ENCODE data around the gene OPRL1.

The OPRL1 gene

GRCh38 chr20:64042054-64042781 is 37.7 kb upstream of the OPRL1 start:
- DNase-seq: no peak

DNA sequence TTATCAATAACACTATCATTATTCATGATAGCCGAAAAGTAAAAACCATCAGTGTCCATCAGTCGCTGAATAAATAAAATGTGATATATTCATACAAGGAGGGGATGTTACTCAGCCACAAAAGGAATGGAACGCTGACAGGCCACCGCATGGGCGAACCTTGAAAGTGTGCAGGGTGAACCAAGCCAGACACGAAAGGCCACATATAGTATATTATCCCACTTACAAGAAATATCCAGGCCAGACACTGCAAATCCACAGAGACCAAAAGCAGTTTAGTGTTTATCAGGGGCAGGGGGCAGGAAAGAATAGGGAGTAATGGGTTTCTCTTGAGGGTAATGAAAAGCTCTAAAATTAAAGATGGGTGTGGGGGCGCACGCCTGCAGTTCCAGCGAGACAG is 36.1 kb upstream of the OPRL1 start:
- DNase-seq: no peak

DNA sequence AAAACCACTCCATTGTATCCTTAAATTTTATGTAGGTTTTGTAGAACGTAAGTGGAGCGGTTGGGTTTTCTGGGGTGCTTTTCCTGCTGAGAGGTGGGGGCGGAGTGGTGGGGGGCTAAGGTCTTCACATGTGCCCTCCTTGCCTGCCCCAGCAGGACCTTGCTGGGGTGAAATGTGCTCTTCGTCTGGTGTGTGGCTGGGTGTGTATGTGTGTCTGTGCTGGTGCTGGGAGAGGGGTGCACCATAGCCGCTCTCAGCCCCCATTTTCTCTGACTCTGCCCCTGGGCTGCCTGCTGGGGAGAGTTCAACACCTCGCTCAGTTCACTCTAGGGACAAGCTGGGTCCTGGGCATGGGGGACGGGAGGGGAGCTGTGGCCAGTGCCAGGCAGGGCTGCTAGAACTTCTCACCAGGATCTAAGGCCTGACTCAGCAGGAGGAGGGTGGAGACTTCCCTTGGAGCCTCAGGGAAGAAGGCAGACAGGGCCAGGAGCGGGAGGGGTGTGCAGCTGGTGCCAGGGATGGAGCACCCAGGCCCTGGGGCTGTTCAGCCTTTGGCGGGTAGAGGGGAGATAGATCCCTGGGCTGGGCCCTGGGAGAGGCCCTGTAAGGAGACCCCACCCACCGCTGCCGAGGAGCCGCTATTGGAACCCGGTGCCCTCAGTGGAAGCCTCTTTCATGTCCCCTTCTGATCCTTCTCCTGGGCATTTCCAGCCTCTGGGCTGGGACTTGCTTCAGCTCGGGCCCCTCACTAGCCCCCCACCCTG is 35.2 kb upstream of the OPRL1 start:
- DNase-seq: no peak

GRCh38 chr20:64045346-64046011 is 34.4 kb upstream of the OPRL1 start:
- DNase-seq: no peak

GRCh38 chr20:64047046-64047389 is 32.9 kb upstream of the OPRL1 start:
- no peak for DNase-seq

DNA sequence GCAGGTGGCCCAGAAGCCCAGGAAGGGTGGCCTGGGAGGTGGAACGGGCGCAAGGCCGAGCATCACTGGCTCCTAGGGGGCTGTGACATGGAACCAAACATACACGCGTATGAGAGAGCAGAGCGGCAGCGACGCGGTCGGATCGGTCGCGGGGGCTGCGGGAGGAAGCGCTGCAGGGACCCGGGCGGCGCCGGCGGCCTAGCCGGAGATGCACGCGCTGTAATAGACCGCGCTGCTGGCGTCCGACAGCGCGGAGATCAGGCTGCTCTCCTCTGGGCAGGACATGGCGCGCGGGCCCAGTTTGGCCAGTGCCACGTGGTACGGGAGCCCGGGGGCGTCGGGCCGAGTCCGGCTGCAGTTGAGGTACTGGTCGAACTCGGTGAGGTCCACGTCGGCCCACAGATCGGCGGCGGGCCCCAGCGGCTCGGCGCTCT is 31.9 kb upstream of the OPRL1 start:
- DNase-seq: no peak

- no peak for DNase-seq
These were observed 31.4 kb upstream of the OPRL1 start for GRCh38 chr20:64048402-64049044.

DNA sequence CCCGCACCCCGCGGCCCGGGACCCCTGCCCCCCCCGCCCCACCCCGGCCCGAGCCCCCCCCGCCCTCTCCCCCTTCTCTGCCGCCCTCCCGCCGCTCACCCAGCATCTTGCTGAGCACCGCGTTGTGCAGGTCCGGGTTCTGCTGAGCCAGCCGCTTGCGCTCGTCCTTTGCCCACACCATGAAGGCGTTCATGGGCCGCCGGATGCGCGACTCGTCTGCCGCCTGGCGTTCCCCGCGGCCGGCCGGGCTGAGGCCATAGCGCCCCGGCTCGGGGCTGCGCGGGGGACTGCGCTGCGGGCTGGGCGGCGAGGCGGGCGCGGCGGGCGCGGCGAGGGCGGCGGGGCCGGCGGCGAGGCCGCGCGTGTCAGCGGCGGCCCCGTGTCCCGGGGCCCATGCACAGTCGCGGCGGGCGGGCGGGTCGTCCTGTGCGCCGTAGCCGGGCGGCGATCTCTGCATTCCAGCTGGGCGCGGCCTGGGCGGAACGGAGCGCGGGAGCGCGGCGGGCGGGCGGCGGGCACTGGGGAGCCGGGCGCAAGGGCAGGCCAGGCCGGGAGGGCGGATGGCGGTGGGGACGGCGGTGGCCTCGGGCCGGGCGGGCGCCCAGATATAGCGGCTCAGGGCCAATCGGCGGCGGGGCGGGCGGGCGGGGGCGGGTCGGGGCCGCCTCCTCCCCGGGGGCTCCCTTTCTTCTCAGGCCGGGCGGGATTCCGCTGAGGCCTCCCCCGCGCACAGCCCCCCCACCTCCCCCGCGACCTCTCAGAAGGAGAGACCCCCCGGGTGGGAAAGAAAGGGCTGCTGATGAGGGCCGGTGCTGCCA is 30.6 kb upstream of the OPRL1 start, which contains the start of gene SOX18:
Gene SOX18 (minus strand): TSS at position 580 of the 818 bp plus-strand sequence. CDS start 123 bp downstream, at position 457.
- DNase-seq: no peak

- DNase-seq: no peak
These were observed 30.0 kb upstream of the OPRL1 start for GRCh38 chr20:64049878-64050260.

- no peak for DNase-seq
These were observed 29.4 kb upstream of the OPRL1 start for GRCh38 chr20:64050261-64051032.

DNA sequence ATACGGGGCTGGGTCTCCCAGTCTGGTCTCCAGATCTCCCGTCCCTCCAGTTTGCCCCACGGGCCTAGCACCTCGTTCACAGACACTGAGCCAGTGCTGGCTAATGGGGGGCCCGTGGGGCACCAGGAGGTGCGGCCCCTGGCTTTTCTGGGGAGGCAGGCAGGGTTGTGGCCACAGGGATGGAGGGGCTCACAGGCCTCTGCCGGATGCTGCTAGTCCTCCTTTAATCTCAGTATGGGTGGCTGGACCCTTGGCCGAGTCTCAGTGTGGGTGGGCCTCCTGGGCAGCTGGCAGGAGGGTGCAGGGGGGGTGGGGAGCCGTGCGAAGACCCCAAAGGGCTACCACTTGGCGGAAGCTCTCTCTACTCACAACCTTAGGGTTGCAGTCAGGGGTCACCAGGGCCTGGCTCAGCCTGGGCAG is 28.8 kb upstream of the OPRL1 start:
- DNase-seq: no peak

DNA sequence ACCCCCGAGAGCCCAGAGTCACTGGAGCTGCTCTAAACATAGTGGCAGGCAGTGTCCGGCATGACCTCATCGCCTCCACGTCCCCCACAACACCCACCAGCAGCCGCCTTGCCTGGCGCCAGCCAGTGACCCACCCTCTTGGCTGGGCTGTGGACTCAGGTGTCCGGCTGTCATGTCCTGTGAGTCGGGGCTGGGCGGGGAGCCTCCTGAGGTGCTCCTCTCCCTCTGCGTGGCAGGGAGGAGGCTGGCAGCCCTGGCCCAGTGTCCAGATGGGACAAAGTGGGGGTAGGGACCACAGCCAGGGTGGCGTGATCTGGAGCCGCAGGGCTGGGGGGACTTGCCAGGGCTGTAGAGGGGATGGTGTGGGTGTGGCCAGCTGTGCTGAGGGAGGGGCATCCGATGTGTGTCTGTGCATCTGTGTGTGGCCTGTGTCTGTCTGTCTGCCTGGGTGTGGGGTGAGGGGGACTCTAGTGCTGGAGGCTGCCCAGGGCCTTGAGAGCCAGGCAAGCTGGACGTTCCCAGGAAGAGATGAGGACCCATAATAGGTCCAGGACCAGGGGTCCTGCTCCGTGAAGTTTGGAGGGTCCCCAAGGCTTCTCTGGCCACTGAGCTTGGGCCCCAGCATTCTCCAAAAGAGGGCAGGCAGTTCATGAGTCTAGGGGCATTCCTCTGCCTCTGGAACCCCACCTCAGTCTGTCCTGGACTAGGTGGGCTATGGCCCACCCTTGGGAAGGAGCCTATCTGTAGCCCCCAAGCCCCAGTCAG is 28.1 kb upstream of the OPRL1 start:
- no peak for DNase-seq

GRCh38 chr20:64052326-64052722 is 27.6 kb upstream of the OPRL1 start:
- DNase-seq: no peak

DNA sequence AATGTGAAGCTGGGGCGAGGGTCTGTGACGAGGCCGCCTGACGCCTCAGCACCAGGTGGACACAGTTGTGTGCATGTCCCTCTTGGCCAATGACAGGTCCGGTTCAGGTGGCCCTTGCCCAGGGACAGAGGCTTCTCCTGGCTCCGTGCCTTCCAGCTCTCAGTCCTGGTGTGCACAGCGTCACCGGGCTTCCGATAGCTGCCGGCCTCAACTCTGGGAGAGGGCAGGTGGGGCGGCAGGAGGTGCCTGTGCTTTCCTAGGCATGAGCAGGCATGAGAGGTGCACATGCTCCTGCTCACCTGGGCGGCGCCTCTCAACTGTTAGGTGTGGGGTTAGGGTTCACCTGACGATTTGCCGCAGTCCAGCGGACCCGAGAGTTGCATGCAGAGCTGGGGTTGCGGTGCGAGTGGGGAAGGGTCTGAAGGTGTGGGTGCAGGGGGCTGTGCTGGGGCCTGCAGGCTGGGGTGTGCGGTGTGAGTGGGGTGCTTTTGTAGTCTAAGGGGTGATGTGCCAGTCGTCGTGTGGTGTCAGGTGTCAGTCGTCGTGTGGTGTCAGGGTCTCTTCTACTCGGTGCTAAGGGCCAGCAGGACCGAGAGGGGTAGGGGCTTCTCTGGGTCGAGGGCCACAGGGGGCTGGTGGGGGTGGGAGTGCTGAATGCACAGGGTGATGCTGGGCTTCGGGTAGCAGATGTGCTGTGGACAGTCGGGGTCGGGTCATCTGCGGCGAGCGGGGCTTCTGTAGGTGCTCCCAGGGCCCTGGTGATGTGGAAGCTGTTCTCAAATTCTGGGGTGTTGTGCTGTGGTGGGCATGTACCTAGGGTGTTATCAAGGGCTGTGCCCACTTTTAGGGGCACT is 26.7 kb upstream of the OPRL1 start:
- no peak for DNase-seq

DNA sequence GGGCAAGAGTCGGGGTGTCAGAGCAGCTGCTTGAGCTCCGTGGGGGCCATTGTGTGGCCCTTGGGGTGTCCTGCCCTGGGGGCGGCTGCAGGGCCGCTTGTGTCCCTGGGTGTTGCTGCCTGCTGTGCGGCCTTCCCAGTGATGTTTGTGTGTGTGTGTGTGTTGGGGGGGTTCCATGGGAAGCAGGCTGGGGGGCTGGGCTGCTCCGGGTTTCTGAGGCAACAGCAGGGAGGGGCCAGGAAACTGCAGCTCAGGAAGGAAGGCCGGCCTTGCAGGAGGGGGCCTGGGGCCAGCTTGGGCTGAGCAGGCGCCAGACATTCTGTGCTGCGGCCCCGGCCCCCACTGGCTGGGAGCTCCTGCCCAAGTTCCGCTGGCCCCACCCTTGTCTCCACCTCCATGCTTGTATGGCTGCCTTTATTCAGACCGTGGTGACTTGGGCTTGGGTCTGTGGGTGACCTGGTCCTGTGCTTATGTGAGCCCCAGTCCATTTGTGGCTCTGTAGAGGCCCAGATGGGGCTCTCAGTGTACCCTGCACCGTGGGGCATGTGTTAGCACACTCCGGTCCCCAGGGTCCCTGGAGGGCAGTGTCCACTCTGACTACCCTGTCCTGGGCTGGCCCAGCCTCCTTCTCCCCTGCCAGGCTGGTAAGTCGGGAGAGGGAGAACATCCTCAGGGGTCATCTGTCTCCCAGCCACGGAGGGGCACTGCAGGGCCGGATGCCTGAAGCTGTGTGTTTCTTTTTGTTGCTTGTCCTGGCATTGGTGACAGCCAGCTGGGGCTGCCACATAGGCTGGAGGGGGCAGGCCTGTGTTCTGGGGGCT is 25.8 kb upstream of the OPRL1 start:
- DNase-seq: no peak

GRCh38 chr20:64055396-64055892 is 24.4 kb upstream of the OPRL1 start:
- no peak for DNase-seq

- no peak for DNase-seq
These were observed 23.8 kb upstream of the OPRL1 start for GRCh38 chr20:64055893-64056638.

- no peak for DNase-seq
These were observed 23.3 kb upstream of the OPRL1 start for GRCh38 chr20:64056639-64056888.
